ENCODE measurements around the gene HGD.
"Not testable (repeated sequence)": the region's sequence is repeated elsewhere in the genome, so short reads cannot be mapped to it uniquely, and the experiment has no call there.

Gene HGD

GRCh38 chr3:120682095-120682681 is at the start of gene HGD:
Gene HGD (minus strand): TSS chr3:120682239. CDS start chr3:120682111, 128 bp downstream.
- no peak within 1 kb of the TSS for H3K4me3 Mint-ChIP-seq
- peaks cover 36% of the 10 kb centered on the region for H3K4me1 Mint-ChIP-seq (ENCODE audit: low read depth)
- no peaks in the 10 kb centered on the region for H3K27me3 Mint-ChIP-seq
- no peak within 1 kb of the TSS for H3K27ac Mint-ChIP-seq
- no peaks in the 10 kb centered on the region for H3K9me3 Mint-ChIP-seq
- peaks cover 4% of the 10 kb centered on the region for H3K36me3 Mint-ChIP-seq (ENCODE audit: low read depth)
- intact Hi-C loops (cut with micrococcal nuclease): no loop called here

DNA sequence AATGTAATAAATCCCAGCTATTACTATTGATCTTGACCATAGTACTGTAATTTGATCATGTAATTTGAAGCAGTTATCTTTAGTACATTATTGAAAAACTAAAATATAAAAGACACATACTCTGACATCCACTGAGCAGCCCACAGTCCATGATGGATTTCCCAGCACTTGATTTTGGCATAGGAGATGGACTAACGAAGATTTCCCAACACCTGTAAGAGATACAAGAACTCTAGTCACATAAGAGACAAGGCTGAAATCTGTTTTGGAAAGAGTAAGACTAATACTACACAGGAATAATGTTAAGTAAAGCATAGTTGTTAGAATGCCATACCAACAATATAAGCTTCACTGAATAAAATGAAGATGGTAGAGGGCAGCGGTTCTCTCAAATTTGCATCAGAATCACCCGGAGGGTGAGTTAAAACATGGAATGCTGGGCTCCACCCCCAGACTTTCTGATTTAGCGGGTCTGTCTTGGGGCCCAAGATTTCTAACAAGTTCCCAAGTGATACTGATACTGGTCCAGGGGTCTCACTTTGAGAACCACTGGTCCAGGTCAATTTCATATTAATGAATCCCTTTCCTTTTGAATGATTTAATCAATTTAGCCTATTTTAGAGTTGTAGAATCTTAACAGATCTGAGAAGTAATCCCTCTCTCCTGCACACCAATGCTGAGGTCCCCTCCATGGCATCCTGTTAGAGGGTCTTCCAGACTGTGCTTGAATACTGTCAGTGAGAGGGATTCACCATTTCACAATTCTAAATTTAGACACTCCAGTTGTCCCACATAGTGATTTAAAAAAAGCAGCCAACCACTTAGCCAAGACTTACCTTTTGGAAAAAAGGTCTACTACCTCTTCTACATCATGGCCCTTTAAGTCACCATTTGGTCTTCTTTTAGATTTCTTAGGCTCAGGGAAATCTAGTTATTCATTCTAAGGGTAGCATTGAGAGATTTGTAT is 48.8 kb upstream of the HGD start:
- Mint-ChIP-seq H3K27me3 (no peaks in the 10 kb centered on the region), H3K36me3 (ENCODE audit: low read depth) (peaks cover 15% of the 10 kb centered on the region), H3K4me3 (no peak overlapping the region), H3K4me1 (ENCODE audit: low read depth) (peaks cover 5% of the 10 kb centered on the region), H3K27ac (no peak overlapping the region), H3K9me3 (peaks cover 22% of the 10 kb centered on the region)
- intact Hi-C loops (cut with micrococcal nuclease): no loop called here

GRCh38 chr3:120726791-120727190 is 44.8 kb upstream of the HGD start:
- peaks cover 30% of the 10 kb centered on the region for H3K36me3 Mint-ChIP-seq (ENCODE audit: low read depth)
- intact Hi-C loops (cut with micrococcal nuclease): no loop called here
- H3K4me1 Mint-ChIP-seq (ENCODE audit: low read depth): peaks cover 5% of the 10 kb centered on the region
- H3K27ac Mint-ChIP-seq: no peak overlapping the region
- no peaks in the 10 kb centered on the region for H3K27me3 Mint-ChIP-seq
- no peaks in the 10 kb centered on the region for H3K9me3 Mint-ChIP-seq
- no peak overlapping the region for H3K4me3 Mint-ChIP-seq

- H3K27ac Mint-ChIP-seq; intact Hi-C loops (cut with micrococcal nuclease); H3K36me3 Mint-ChIP-seq (ENCODE audit: low read depth); H3K4me3 Mint-ChIP-seq; H3K27me3 Mint-ChIP-seq; H3K9me3 Mint-ChIP-seq: not testable (repeated sequence)
- H3K4me1 Mint-ChIP-seq (ENCODE audit: low read depth): peaks cover 17% of the 10 kb centered on the region
Observed at GRCh38 chr3:120719167-120719834, 37.3 kb upstream of the HGD start.

- intact Hi-C loops (cut with micrococcal nuclease): no loop called here
- no peak overlapping the region for H3K4me3 Mint-ChIP-seq
- no peaks in the 10 kb centered on the region for H3K36me3 Mint-ChIP-seq (ENCODE audit: low read depth)
- no peaks in the 10 kb centered on the region for H3K27me3 Mint-ChIP-seq
- H3K27ac Mint-ChIP-seq: no peak overlapping the region
- no peaks in the 10 kb centered on the region for H3K4me1 Mint-ChIP-seq (ENCODE audit: low read depth)
- H3K9me3 Mint-ChIP-seq: no peaks in the 10 kb centered on the region
Observed at GRCh38 chr3:120713262-120713661, 31.2 kb upstream of the HGD start.

- Mint-ChIP-seq H3K36me3 (ENCODE audit: low read depth) (peaks cover 6% of the 10 kb centered on the region), H3K9me3 (no peaks in the 10 kb centered on the region), H3K4me3 (no peak overlapping the region), H3K27me3 (no peaks in the 10 kb centered on the region), H3K4me1 (ENCODE audit: low read depth) (no peaks in the 10 kb centered on the region), H3K27ac (no peak overlapping the region)
- intact Hi-C loops (cut with micrococcal nuclease): no loop called here
Observed at GRCh38 chr3:120710369-120710768, 28.3 kb upstream of the HGD start.

- H3K9me3 Mint-ChIP-seq: peaks cover 7% of the 10 kb centered on the region
- no peak overlapping the region for H3K27ac Mint-ChIP-seq
- peaks cover 23% of the 10 kb centered on the region for H3K36me3 Mint-ChIP-seq (ENCODE audit: low read depth)
- no peaks in the 10 kb centered on the region for H3K27me3 Mint-ChIP-seq
- intact Hi-C loops (cut with micrococcal nuclease): no loop called here
- no peak overlapping the region for H3K4me3 Mint-ChIP-seq
- no peaks in the 10 kb centered on the region for H3K4me1 Mint-ChIP-seq (ENCODE audit: low read depth)
Observed at GRCh38 chr3:120708408-120708807, 26.4 kb upstream of the HGD start.

DNA sequence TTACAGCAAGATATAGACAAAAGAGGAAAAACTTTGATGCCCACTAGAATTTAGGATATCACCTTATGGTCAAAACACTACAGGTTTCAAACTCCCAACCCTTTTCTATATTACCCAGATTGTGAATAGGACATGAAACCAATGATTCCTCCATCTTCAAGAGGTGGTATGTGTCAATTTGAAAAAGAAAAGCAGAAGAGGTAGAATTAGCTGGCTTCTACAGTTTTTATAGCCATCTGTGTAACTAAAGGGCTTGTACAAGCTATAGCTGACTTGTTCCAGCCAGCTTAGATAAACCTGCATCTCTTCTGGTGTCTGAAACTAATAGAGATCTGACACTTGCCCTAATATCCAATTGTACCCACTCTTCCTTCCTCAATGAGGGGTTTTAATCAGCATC is 24.9 kb upstream of the HGD start:
- no peak overlapping the region for H3K27ac Mint-ChIP-seq
- H3K36me3 Mint-ChIP-seq (ENCODE audit: low read depth): peaks cover 38% of the 10 kb centered on the region
- intact Hi-C loops (cut with micrococcal nuclease): loop anchor here (1.0 kb wide), 1 partner anchor 21 kb away; no protein-coding TSS in a partner anchor
- H3K9me3 Mint-ChIP-seq: peaks cover 12% of the 10 kb centered on the region
- H3K27me3 Mint-ChIP-seq: no peaks in the 10 kb centered on the region
- no peaks in the 10 kb centered on the region for H3K4me1 Mint-ChIP-seq (ENCODE audit: low read depth)
- H3K4me3 Mint-ChIP-seq: no peak overlapping the region

- H3K27me3 Mint-ChIP-seq: no peaks in the 10 kb centered on the region
- peaks cover 38% of the 10 kb centered on the region for H3K36me3 Mint-ChIP-seq (ENCODE audit: low read depth)
- peaks cover 12% of the 10 kb centered on the region for H3K9me3 Mint-ChIP-seq
- no peak overlapping the region for H3K27ac Mint-ChIP-seq
- no peaks in the 10 kb centered on the region for H3K4me1 Mint-ChIP-seq (ENCODE audit: low read depth)
- intact Hi-C loops (cut with micrococcal nuclease): loop anchor here (1.0 kb wide), 1 partner anchor 22 kb away; no protein-coding TSS in a partner anchor
- no peak overlapping the region for H3K4me3 Mint-ChIP-seq
Observed at GRCh38 chr3:120705884-120706582, 24.0 kb upstream of the HGD start.

GRCh38 chr3:120699333-120699732 is 17.3 kb upstream of the HGD start:
- Mint-ChIP-seq H3K4me3 (no peak overlapping the region), H3K36me3 (ENCODE audit: low read depth) (peaks cover 24% of the 10 kb centered on the region), H3K4me1 (ENCODE audit: low read depth) (no peaks in the 10 kb centered on the region), H3K27me3 (no peaks in the 10 kb centered on the region), H3K9me3 (peaks cover 12% of the 10 kb centered on the region), H3K27ac (no peak overlapping the region)
- intact Hi-C loops (cut with micrococcal nuclease): no loop called here

- H3K27ac Mint-ChIP-seq: no peak overlapping the region
- H3K36me3 Mint-ChIP-seq (ENCODE audit: low read depth): no peaks in the 10 kb centered on the region
Observed at GRCh38 chr3:120693439-120694171, 11.6 kb upstream of the HGD start.

DNA sequence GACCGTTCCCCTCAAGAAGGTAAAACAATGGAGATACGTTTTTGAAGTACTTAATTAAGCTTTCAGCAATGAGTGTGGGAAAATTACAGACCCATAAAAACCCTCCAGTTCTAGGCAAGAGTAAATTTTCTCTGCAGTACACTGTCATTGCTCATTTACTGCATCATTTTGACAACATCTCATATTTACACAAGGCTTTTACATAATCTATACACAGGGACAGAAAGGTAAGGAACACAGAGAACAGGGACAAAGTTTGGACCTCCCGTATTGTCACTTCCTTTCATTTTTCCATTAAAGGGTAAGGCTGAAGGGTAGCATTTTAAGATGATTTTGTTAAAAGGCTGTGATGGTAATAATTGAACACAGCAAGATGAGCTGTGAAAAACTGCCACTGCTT is 7.4 kb upstream of the HGD start:
- Mint-ChIP-seq H3K27ac (no peak overlapping the region), H3K27me3 (no peaks in the 10 kb centered on the region), H3K36me3 (ENCODE audit: low read depth) (peaks cover 4% of the 10 kb centered on the region), H3K4me1 (ENCODE audit: low read depth) (peaks cover 5% of the 10 kb centered on the region), H3K9me3 (no peaks in the 10 kb centered on the region), H3K4me3 (no peak overlapping the region)
- intact Hi-C loops (cut with micrococcal nuclease): loop anchor here (2.0 kb wide), 1 partner anchor 53 kb away; the partner anchor contains the start of genes GTF2E1 and RABL3

More at GRCh38 chr3:120693439-120694171, 11.6 kb upstream of the HGD start:
- H3K4me1 Mint-ChIP-seq (ENCODE audit: low read depth): peaks cover 2% of the 10 kb centered on the region
- intact Hi-C loops (cut with micrococcal nuclease): no loop called here
- H3K9me3 Mint-ChIP-seq: no peaks in the 10 kb centered on the region
- H3K27me3 Mint-ChIP-seq: no peaks in the 10 kb centered on the region
- H3K4me3 Mint-ChIP-seq: no peak overlapping the region

- H3K27ac Mint-ChIP-seq: no peak overlapping the region
- peaks cover 5% of the 10 kb centered on the region for H3K4me1 Mint-ChIP-seq (ENCODE audit: low read depth)
- peaks cover 4% of the 10 kb centered on the region for H3K36me3 Mint-ChIP-seq (ENCODE audit: low read depth)
- no peaks in the 10 kb centered on the region for H3K27me3 Mint-ChIP-seq
- H3K4me3 Mint-ChIP-seq: no peak overlapping the region
- H3K9me3 Mint-ChIP-seq: no peaks in the 10 kb centered on the region
- intact Hi-C loops (cut with micrococcal nuclease): loop anchor here (2.0 kb wide), 1 partner anchor 55 kb away; the partner anchor contains the start of genes GTF2E1 and RABL3
Observed at GRCh38 chr3:120688121-120688520, 6.1 kb upstream of the HGD start.
